GM18870 (cell line): ENCODE results near the gene SMDT1.
"Not testable (repeated sequence)": the region's sequence is repeated elsewhere in the genome, so short reads cannot be mapped to it uniquely, and the experiment has no call there.

ENCODE experiments used
- ATAC-seq: cut with Tn5 transposase; IDR thresholded peaks from one replicate; pipeline ENCODE4 v1.9.1; 2021; ENCODE audit warnings: moderate library complexity; ENCODE audit not compliant: unreplicated experiment

The SMDT1 gene

GRCh38 chr22:42108848-42109247 is 29.3 kb downstream of the SMDT1 start:
- ATAC-seq: no peak

GRCh38 chr22:42111798-42112197 is 32.3 kb downstream of the SMDT1 start:
- ATAC-seq: no peak

DNA sequence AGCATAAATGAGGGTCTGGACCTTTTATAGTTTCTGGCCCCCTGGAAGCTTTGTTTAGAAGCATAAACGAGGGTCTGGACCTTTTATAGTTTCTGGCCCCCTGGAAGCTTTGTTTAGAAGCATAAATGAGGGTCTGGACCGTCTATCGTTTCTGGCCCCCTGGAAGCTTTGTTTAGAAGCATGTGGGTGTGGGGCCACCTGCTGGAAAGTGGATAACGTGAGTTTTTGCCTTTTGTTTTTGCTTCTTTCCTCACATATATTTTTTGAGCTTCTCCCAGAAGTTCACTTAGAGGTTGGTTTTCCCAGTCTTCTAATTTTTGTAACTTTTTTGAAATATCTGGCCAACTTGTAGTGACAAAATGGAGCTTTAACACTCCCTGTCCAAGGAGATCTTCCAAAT is 33.3 kb downstream of the SMDT1 start:
- not testable (repeated sequence) for ATAC-seq

DNA sequence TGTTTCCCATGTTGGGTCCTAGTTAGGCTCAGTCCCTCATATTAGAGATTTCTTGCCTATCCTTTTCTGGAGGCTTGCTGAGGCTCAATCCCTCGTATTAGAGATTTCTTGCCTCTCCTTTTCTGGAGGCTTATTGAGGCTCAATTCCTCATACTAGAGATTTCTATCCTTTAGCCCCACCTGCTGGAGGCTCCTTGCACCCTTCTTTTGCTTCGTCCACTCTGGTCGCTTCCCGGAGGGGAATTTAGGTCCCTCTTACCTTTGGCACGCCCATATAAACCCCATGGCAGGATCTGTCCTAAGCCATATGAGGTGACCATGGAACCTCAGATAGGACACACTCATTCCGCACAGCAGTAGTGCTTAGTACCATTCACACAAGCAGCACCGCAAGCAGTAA is 35.2 kb downstream of the SMDT1 start:
- no peak for ATAC-seq

DNA sequence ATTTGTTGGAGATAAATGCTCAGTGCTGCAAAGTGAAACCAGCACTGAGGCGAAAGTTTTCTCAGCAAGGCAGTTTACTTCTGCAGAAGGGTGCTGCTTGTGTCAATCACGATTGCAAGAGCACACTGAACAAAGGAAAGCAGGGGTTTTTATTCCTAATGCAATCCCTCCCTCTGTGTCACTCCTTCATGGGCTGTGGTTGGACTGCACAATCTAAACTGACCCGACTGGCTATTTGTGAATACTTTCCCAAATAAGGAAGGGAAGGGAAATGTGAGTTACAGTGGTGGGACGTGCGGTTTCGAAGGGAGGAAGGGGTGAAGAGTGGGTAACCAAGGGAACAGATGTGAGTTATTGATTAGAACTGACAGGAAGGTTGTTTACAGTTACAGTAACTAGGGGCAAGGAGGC is 35.9 kb downstream of the SMDT1 start:
- not testable (repeated sequence) for ATAC-seq

- no peak for ATAC-seq
These were observed 37.4 kb downstream of the SMDT1 start for GRCh38 chr22:42116848-42117424.

GRCh38 chr22:42120231-42121021 is 40.9 kb downstream of the SMDT1 start:
- not testable (repeated sequence) for ATAC-seq

GRCh38 chr22:42123529-42123928 is 44.0 kb downstream of the SMDT1 start:
- not testable (repeated sequence) for ATAC-seq

GRCh38 chr22:42127606-42128005 is 48.1 kb downstream of the SMDT1 start:
- ATAC-seq: no peak

DNA sequence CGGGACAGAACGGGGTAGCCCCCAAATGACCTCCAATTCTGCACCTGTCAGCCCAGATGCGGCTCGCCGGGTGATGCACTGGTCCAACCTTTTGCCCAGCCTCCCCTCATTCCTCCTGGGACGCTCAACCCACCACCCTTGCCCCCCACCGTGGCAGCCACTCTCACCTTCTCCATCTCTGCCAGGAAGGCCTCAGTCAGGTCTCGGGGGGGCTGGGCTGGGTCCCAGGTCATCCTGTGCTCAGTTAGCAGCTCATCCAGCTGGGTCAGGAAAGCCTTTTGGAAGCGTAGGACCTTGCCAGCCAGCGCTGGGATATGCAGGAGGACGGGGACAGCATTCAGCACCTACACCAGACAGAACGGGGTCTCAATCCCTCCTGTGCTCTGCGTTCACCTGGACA is 48.5 kb downstream of the SMDT1 start:
- not testable (repeated sequence) for ATAC-seq

DNA sequence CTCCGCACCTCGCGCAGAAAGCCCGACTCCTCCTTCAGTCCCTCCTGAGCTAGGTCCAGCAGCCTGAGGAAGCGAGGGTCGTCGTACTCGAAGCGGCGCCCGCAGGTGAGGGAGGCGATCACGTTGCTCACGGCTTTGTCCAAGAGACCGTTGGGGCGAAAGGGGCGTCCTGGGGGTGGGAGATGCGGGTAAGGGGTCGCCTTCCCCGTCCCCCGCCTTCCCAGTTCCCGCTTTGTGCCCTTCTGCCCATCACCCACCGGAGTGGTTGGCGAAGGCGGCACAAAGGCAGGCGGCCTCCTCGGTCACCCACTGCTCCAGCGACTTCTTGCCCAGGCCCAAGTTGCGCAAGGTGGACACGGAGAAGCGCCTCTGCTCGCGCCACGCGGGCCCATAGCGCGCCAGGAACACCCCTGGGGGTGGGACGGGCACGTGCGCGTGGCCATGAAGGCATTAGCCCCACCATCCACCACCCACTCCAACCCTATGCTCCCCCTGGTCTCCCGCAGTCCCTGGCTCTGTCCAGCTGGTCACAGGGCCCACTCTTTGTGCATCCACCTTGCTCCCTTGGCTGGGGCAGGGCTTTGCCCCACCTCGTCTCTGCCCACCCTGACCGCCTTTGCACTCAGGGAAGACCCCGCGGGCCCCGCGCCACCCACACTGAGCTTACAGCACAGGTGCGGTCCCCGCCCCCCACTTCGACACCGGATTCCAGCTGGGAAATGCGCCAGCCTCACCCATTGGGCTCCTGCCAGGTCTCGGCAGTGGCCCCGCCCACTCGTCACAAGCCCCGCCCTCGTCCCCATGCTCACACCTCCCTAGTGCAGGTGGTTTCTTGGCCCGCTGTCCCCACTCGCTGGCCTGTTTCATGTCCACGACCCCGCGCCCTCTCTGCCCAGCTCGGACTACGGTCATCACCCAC is 49.5 kb downstream of the SMDT1 start:
- ATAC-seq: not testable (repeated sequence)

- ATAC-seq: not testable (repeated sequence)
These were observed 50.7 kb downstream of the SMDT1 start for GRCh38 chr22:42130182-42130581.

- not testable (repeated sequence) for ATAC-seq
These were observed 51.3 kb downstream of the SMDT1 start, which contains the start of gene CYP2D6 for GRCh38 chr22:42130639-42131431. Gene CYP2D6, minus strand, starts transcription at chr22:42130810. Its CDS starts 19 bp downstream, at chr22:42130791.

DNA sequence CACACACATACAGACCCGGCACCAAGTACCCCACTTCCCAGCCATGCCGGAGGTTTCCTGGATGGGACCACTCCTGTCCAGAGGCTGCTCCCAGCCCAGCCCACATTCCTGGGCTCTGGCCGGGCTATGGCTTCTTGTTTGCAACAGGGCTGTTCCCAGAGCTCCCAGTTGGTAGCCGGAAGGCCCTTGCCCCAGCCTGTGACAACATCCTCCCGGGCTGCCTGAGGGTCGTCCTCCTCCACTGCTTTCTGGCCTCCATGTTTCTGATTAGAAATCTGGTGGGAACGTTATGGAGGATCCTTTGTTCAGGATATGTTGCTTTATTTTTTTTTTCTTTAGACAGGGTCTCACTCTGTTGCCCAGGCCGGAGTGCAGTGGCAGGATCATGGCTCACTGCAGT is 52.1 kb downstream of the SMDT1 start:
- ATAC-seq: no peak

DNA sequence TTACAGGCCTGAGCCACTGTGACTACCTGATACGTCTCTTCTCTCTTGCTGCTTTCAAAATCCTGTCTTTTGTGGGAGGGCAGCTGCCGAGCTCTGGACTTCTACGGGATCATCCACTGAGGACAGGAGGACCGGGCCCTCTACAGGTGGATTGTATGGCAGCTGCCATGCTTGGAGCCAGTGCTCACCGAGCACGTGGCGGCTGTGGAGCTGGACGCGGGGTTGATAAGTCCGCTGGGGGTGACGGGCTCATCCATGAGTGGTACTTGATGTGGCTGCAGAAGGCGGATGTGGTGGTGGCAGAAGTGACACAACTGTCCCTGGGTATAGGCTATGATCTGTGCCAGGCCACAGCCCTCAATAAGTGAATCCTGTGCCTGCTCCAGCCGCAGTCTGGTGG is 53.0 kb downstream of the SMDT1 start:
- no peak for ATAC-seq
